Adrenal gland (tissue), 5 donors: ENCODE measurements around the gene LRRC74A.

ENCODE experiments used
- POLR2A ChIP-seq, 2 donors: fragments of 450-650 bp; IDR thresholded peaks; one replicate each; pipeline ENCODE4 v1.6.1; 2017; ENCODE audit warnings: antibody characterized with exemption in 2 of 2, mild to moderate bottlenecking in 2 of 2, moderate library complexity in 1 of 2
- TF ChIP-seq, protein P1 (sequence below), 6 experiments: fragments of 450-650 bp in 4 of 6; fragments of 200-600 bp in 2 of 6; sonication (generic) in 1 of 6; IDR thresholded peaks; 1 replicate in 5 of 6; 2 replicates in 1 of 6; pipeline versions ENCODE4 v1.5.1 to v1.8.0; 2016 to 2021; ENCODE audit warnings: antibody characterized with exemption in 6 of 6, mild to moderate bottlenecking in 2 of 6, moderate library complexity in 1 of 6
- donor health status: DM: no; HTN: no; CAD: no.

DNA sequence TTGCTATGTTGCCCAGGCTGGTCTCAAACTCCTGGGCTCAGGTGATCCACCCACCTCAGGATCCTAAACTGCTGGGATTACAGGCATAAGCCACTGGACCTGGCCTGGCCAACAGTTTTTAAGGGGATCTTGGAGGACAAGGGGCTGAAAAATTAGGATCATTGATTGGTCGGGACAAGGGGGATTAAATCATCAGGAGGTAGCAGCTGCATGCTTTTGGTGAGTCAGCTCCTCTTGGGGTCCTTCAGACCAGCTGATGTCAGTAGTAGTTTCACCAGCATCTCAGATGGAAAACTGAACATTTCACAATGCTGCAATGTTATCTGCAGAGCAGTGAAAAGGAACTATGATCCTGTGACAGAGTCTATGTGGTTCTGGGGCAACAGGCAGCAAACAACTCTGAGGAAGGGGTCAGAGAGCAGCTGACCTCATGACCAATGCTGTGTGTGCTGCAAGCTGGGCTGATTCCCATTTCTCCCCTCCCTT, 6.3 kb downstream of the LRRC74A start:
- TF ChIP-seq, protein P1, sequence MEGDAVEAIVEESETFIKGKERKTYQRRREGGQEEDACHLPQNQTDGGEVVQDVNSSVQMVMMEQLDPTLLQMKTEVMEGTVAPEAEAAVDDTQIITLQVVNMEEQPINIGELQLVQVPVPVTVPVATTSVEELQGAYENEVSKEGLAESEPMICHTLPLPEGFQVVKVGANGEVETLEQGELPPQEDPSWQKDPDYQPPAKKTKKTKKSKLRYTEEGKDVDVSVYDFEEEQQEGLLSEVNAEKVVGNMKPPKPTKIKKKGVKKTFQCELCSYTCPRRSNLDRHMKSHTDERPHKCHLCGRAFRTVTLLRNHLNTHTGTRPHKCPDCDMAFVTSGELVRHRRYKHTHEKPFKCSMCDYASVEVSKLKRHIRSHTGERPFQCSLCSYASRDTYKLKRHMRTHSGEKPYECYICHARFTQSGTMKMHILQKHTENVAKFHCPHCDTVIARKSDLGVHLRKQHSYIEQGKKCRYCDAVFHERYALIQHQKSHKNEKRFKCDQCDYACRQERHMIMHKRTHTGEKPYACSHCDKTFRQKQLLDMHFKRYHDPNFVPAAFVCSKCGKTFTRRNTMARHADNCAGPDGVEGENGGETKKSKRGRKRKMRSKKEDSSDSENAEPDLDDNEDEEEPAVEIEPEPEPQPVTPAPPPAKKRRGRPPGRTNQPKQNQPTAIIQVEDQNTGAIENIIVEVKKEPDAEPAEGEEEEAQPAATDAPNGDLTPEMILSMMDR (IDR thresholded peaks at IDR 0.05), result no peak
- TF ChIP-seq POLR2A (IDR thresholded peaks at IDR 0.05), result no peak
